Esophagus squamous epithelium (tissue), 4 donors: Measurements from ENCODE around the gene MYO3B.
"Not testable (repeated sequence)": the region's sequence is repeated elsewhere in the genome, so short reads cannot be mapped to it uniquely, and the experiment has no call there.

Source experiments
- POLR2A ChIP-seq, 4 donors: fragments of 450-650 bp; IDR thresholded peaks; one replicate each; pipeline ENCODE4 v1.6.1; 2017; ENCODE audit warnings: antibody characterized with exemption in 4 of 4, mild to moderate bottlenecking in 4 of 4, moderate library complexity in 3 of 4
- TF ChIP-seq, protein P1 (sequence below), 6 experiments: fragments of 450-650 bp in 4 of 6; fragments of 200-600 bp in 2 of 6; sonication (generic) in 2 of 6; IDR thresholded peaks; one replicate each; pipeline ENCODE4 v1.5.1; 2016 to 2019; ENCODE audit warnings: antibody characterized with exemption in 6 of 6, mild to moderate bottlenecking in 4 of 6, moderate library complexity in 4 of 6

DNA sequence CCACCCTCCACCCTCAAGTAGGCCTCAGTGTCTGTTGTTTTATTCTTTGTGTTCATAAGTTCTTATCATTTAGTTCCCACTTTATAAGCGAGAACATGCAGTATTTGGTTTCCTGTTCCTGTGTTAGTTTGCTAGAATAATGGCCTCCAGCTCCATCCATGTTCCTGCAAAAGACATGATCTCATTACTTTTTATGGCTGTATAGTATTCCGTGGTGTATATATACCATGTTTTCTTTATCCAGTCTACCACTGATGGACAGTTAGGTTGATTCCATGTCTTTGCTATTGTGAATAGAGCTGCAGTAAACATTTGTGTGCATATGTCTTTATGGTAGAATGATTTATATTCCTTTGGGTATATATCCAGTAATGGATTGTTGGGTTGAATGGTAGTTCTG is 101.7 kb downstream of the MYO3B start:
- TF ChIP-seq, protein P1, sequence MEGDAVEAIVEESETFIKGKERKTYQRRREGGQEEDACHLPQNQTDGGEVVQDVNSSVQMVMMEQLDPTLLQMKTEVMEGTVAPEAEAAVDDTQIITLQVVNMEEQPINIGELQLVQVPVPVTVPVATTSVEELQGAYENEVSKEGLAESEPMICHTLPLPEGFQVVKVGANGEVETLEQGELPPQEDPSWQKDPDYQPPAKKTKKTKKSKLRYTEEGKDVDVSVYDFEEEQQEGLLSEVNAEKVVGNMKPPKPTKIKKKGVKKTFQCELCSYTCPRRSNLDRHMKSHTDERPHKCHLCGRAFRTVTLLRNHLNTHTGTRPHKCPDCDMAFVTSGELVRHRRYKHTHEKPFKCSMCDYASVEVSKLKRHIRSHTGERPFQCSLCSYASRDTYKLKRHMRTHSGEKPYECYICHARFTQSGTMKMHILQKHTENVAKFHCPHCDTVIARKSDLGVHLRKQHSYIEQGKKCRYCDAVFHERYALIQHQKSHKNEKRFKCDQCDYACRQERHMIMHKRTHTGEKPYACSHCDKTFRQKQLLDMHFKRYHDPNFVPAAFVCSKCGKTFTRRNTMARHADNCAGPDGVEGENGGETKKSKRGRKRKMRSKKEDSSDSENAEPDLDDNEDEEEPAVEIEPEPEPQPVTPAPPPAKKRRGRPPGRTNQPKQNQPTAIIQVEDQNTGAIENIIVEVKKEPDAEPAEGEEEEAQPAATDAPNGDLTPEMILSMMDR (IDR thresholded peaks at IDR 0.05) = not testable (repeated sequence)
- TF ChIP-seq POLR2A (IDR thresholded peaks at IDR 0.05) = not testable (repeated sequence)
